ENCODE results near the gene NPR3. TPM values are rescaled to one million over a fixed set of nuclear protein-coding genes. Genes with fewer than 3 reads are reported as not detected.

Gene NPR3
- total RNA-seq, 1 donor from 2014 or later, result 3.5 TPM

- no peak for ATAC-seq
- DNase-seq (ENCODE audit: low spot score), result no peak
Observed at GRCh38 chr5:32754284-32754683, 43.2 kb downstream of the NPR3 start.

DNA sequence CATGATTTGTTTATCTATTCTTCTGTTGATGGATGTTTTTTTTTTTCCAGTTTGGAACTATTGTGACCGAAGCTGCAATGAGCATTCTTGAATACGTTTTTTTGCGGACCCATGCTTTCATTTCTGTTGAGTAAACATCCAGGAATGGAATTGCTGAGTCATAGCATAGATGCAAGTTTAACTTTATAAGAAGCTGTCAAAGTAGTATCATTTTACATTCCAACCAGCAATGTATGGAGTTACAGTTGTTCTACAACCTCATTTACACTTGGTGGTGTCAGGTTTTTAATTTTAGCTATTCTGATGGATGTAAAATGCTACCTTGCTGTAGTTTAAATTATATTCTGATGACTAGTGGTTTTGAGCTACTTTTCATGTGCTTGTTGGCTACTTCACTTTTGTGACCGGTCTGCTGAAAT, 49.0 kb downstream of the NPR3 start:
- DNase-seq (ENCODE audit: low spot score) (no peak), ATAC-seq (peak; percentile 47)

- no peak for DNase-seq (ENCODE audit: low spot score)
- no peak for ATAC-seq
Observed at GRCh38 chr5:32765266-32765665, 54.1 kb downstream of the NPR3 start.

DNA sequence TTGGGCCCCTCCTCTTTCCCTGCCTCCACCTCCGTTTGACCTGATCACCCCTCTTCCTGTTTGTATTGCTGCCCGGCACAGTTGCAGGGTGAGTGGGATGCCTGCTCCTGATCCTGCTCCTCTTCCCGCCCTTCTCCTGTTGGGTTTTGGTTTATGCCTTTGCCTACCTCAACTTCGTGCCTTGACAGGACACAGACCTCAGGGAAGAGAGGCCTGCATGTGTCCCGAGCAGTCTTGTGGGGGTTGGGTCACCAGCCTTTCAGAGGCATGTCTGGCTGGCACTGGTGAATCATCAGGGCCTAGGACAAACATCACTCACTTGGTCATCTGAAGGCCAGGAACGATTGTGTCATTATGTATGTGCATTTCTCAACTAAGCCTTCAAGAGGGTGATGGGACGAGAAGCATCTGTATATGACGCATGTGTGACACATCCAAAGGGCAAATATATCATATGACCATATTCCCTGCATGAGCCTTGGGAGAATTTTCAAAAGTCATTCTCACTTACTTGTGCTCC, 56.9 kb downstream of the NPR3 start:
- peak; percentile 68 for ATAC-seq
- DNase-seq (ENCODE audit: low spot score), result no peak

DNA sequence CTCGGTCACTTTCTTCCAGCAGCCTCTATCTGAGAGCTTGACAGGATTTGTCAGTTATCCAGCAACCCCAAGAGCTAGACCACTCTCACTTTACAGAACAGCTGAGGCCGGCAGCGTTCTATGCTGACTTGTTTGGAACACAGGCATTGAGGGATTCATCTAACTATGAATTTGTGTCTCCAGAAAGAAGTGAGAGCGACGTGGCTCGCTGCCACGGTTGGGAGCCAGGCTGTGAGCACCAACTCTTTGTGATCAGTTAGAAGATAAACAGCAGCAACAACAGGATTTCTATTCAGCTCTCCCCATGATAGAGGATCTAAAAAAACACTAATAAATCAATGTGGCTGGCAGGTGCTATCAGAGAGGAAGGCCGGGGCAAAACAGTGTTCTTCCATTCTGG, 58.6 kb downstream of the NPR3 start:
- ATAC-seq (no peak), DNase-seq (ENCODE audit: low spot score) (no peak)

DNA sequence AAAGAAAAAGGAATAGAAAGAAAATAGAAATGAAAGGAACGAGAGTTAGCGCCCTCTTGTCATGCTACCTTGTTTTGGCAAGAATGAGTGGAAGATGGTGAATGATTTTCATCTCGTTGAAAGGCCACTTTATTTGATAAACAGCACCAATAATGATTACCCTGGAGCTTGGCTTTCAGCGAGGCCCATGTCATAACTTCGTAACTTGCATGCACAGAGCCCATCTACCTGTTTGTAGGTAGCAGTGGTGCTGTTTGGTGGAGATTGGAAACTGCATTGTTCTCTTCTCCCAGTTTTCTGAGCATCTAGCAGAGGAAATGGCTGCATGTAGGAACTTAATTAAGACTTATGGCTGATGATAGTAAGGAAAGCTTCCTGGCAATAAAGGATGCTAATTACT, 59.3 kb downstream of the NPR3 start:
- no peak for DNase-seq (ENCODE audit: low spot score)
- peak; percentile 19 for ATAC-seq

- DNase-seq (ENCODE audit: low spot score) (no peak), ATAC-seq (no peak)
Observed at GRCh38 chr5:32771037-32771436, 59.9 kb downstream of the NPR3 start.

- ATAC-seq (no peak), DNase-seq (ENCODE audit: low spot score) (no peak)
Observed at GRCh38 chr5:32773944-32774343, 62.8 kb downstream of the NPR3 start.

DNA sequence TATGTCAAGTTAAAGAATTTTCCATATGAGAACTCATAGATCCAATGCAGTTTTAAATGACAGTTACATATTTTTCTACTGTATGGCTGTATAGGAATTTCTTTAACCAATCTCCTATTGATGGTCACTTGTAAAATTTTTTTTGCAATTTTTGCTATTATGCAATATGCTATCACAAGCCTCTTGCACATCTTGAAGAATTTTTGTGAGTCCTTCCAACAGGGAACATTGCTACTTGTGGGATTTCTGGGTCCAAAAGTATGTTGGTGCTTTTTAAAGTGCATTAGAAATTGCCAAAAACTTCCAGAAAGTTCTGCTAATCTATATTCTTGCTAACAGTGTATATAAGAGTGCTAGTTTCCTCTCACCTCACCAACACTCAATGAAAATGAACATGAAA, 65.1 kb downstream of the NPR3 start:
- DNase-seq (ENCODE audit: low spot score) (no peak), ATAC-seq (no peak)

GRCh38 chr5:32777222-32777621, 66.1 kb downstream of the NPR3 start:
- no peak for ATAC-seq
- no peak for DNase-seq (ENCODE audit: low spot score)

GRCh38 chr5:32777733-32778132, 66.6 kb downstream of the NPR3 start:
- ATAC-seq, result no peak
- DNase-seq (ENCODE audit: low spot score), result no peak

- DNase-seq (ENCODE audit: low spot score), result no peak
- ATAC-seq, result peak; percentile 43
Observed at GRCh38 chr5:32778403-32778802, 67.3 kb downstream of the NPR3 start.

- no peak for ATAC-seq
- no peak for DNase-seq (ENCODE audit: low spot score)
Observed at GRCh38 chr5:32779754-32780415, 68.8 kb downstream of the NPR3 start.

- ATAC-seq (no peak), DNase-seq (ENCODE audit: low spot score) (no peak)
Observed at GRCh38 chr5:32780508-32780919, 69.4 kb downstream of the NPR3 start.

DNA sequence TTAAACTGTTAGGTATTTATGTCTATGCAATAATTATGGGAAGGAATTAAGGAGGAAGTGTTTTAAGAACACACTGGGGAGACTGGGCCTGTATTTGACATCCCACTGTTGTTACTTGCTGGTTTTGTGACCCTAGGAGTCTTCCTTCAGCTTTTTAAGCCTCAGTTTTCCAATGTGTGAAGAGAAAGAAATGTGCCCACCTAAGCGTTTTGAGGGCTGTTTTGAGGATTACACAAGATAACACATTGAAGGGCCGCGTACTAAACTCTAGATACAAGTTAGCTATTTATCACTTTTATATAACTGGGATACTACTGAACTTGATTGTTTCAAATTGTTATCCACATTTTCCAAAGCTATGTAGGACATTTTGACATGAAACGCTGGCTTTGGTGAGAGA, 72.5 kb downstream of the NPR3 start:
- DNase-seq (ENCODE audit: low spot score), result no peak
- ATAC-seq, result no peak

- DNase-seq (ENCODE audit: low spot score) (no peak), ATAC-seq (no peak)
Observed at GRCh38 chr5:32785611-32786254, 74.6 kb downstream of the NPR3 start.

DNA sequence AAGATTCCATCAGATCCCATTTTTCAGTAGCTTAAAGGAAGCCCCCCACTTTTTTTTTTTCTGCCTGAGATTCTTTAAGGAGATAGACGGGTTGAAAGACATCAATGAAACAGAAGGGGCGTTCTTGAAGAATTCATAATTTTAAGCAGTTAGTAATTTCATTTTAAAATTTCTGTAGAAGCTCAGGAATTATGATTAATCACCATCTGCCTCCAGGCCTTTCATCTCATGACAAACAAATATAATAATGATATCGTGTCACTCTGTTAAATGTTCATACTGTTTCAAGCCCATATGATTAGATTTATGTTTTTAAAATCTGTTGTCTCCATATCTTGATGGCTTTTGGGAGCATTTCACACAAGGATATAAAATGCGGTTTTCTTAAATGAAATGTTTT, 75.2 kb downstream of the NPR3 start:
- ATAC-seq, result no peak

GRCh38 chr5:32790411-32790951, 79.4 kb downstream of the NPR3 start:
- ATAC-seq, result no peak

More for the DNA sequence above, 75.2 kb downstream of the NPR3 start:
- no peak for DNase-seq (ENCODE audit: low spot score)

GRCh38 chr5:32791536-32792243, 80.6 kb downstream of the NPR3 start:
- DNase-seq (ENCODE audit: low spot score), result no peak
- ATAC-seq, result no peak

More at GRCh38 chr5:32790411-32790951, 79.4 kb downstream of the NPR3 start:
- no peak for DNase-seq (ENCODE audit: low spot score)

- peak; percentile 70 for ATAC-seq
- no peak for DNase-seq (ENCODE audit: low spot score)
Observed at GRCh38 chr5:32794086-32794485, 83.0 kb downstream of the NPR3 start.

- DNase-seq (ENCODE audit: low spot score) (no peak), ATAC-seq (no peak)
Observed at GRCh38 chr5:32802764-32803163, 91.6 kb downstream of the NPR3 start.

- ATAC-seq, result no peak
- no peak for DNase-seq (ENCODE audit: low spot score)
Observed at GRCh38 chr5:32803656-32804055, 92.5 kb downstream of the NPR3 start.
